H1 (cell line): ENCODE results near the gene DISC1. TPM values are rescaled to one million over a fixed set of nuclear protein-coding genes. Genes with fewer than 3 reads are reported as not detected.

ENCODE experiments used
- CTCF ChIA-PET: fragments of 300-600 bp; sonication (Branson Sonifier 250); formaldehyde crosslinking; loops from one replicate; lab custom pipeline; 2021; ENCODE audit not compliant: partially characterized antibody; lab: Charles Lee
- POLR2A ChIA-PET: fragments of 300-600 bp; sonication (Branson Sonifier 250); formaldehyde crosslinking; loops from one replicate; lab custom pipeline; 2021; ENCODE audit warnings: inconsistent platforms; ENCODE audit not compliant: partially characterized antibody; lab: Charles Lee
- DNase-seq, 2 experiments: peaks; one replicate each; pipeline versions ENCODE4 v3.0.0 to v3.0.0-alpha.2; 2010 to 2022; ENCODE audit warnings: low spot score in 2 of 2, low read depth in 1 of 2, mixed read lengths in 1 of 2
- FAIRE-seq: peaks from 2 replicates; lab custom pipeline; 2011; peaks lifted over from hg19 to GRCh38; lab: Jason Lieb, UNC
- H2AFZ ChIP-seq: 2 replicates; pipeline ENCODE4 v1.8.1; 2012; ENCODE audit warnings: low read length, inconsistent platforms
- H2AK5ac ChIP-seq: 2 replicates; pipeline ENCODE4 v1.6.1; 2013; ENCODE audit warnings: low read depth, low read length
- H2BK120ac ChIP-seq: replicated peaks from 2 replicates; pipeline ENCODE3; 2013; ENCODE audit warnings: low read depth, low read length, inconsistent platforms
- H2BK12ac ChIP-seq: 2 replicates; pipeline ENCODE4 v1.6.1; 2013; ENCODE audit warnings: low read depth, low read length
- H2BK15ac ChIP-seq: 2 replicates; pipeline ENCODE4 v1.6.1; 2013; ENCODE audit warnings: low read length
- H2BK20ac ChIP-seq: 2 replicates; pipeline ENCODE4 v1.6.1; 2013; ENCODE audit warnings: low read length
- H2BK5ac ChIP-seq: 2 replicates; pipeline ENCODE4 v1.6.1; 2013; ENCODE audit warnings: low read depth, low read length
- H3K14ac ChIP-seq: 2 replicates; pipeline ENCODE4 v1.6.1; 2013; ENCODE audit warnings: inconsistent platforms; ENCODE audit not compliant: insufficient read length
- H3K18ac ChIP-seq: 2 replicates; pipeline ENCODE4 v1.6.1; 2013; ENCODE audit warnings: low read length; ENCODE audit errors: extremely low read depth
- H3K23ac ChIP-seq: 2 replicates; pipeline ENCODE4 v1.6.1; 2013; ENCODE audit warnings: inconsistent platforms; ENCODE audit not compliant: insufficient read length
- H3K23me2 ChIP-seq: 2 replicates; pipeline ENCODE4 v1.6.1; 2013; ENCODE audit warnings: low read depth, low read length
- H3K27ac ChIP-seq: 2 replicates; pipeline ENCODE4 v1.6.1; 2011; ENCODE audit warnings: low read depth, low read length, inconsistent platforms
- H3K27me3 ChIP-seq, 4 experiments: replicated peaks in 1 of 4; 1 replicate in 1 of 4; 2 replicates in 3 of 4; pipeline versions ENCODE4 v1.6.1 to v1.8.1; 2011 to 2013; ENCODE audit warnings: low read length in 3 of 4, mild to moderate bottlenecking in 3 of 4, inconsistent platforms in 2 of 4, mixed read lengths in 2 of 4, moderate library complexity in 1 of 4; ENCODE audit not compliant: control insufficient read depth in 3 of 4, insufficient read depth in 3 of 4; ENCODE audit errors: extremely low read depth in 1 of 4
- H3K36me3 ChIP-seq, 4 experiments: 2 replicates each; pipeline versions ENCODE4 v1.6.1 to v1.8.1; 2011 to 2013; ENCODE audit warnings: mild to moderate bottlenecking in 4 of 4, low read length in 3 of 4, moderate library complexity in 2 of 4, control low read depth in 1 of 4, inconsistent platforms in 1 of 4; ENCODE audit not compliant: insufficient read depth in 4 of 4, control insufficient read depth in 2 of 4
- H3K4ac ChIP-seq: replicated peaks from 2 replicates; pipeline ENCODE3; 2013; ENCODE audit warnings: low read length, low read depth, mixed read lengths, inconsistent platforms; ENCODE audit not compliant: insufficient read length
- H3K4me1 ChIP-seq, 4 experiments: replicated peaks in 1 of 4; 1 replicate in 1 of 4; 2 replicates in 3 of 4; pipeline versions ENCODE4 v1.6.1 to v1.8.1; 2011 to 2013; ENCODE audit warnings: low read length in 3 of 4, inconsistent platforms in 2 of 4, mixed read lengths in 1 of 4; ENCODE audit not compliant: insufficient read depth in 4 of 4, control insufficient read depth in 3 of 4
- H3K4me2 ChIP-seq, 2 experiments: 2 replicates each; pipeline versions ENCODE4 v1.6.1 to v1.8.1; 2011 to 2013; ENCODE audit warnings: low read depth in 2 of 2, low read length in 2 of 2, control low read depth in 1 of 2, inconsistent platforms in 1 of 2, mild to moderate bottlenecking in 1 of 2; ENCODE audit not compliant: insufficient read depth in 1 of 2
- H3K4me3 ChIP-seq, 4 experiments: fragments of 200-600, 300-600 bp in 1 of 4; sonication (generic), shearing (Covaris generic), sonication (Bioruptor Twin) in 1 of 4; 2 replicates each; pipeline versions ENCODE4 v1.5.1 to v1.8.1; 2011 to 2016; ENCODE audit warnings: low read length in 4 of 4, low read depth in 3 of 4, control low read depth in 2 of 4, inconsistent platforms in 2 of 4, mild to moderate bottlenecking in 2 of 4, mixed read lengths in 1 of 4, moderate library complexity in 1 of 4; ENCODE audit not compliant: insufficient read depth in 2 of 4; ENCODE audit errors: extremely low read depth in 1 of 4
- H3K56ac ChIP-seq: replicated peaks from 2 replicates; pipeline ENCODE3; 2013; ENCODE audit warnings: low read depth, mild to moderate bottlenecking, mixed read lengths, low read length, inconsistent platforms; ENCODE audit not compliant: insufficient read length
- H3K79me1 ChIP-seq: 2 replicates; pipeline ENCODE4 v1.6.1; 2013; ENCODE audit warnings: low read depth, low read length, control low read depth
- H3K79me2 ChIP-seq, 2 experiments: 2 replicates each; pipeline versions ENCODE4 v1.6.1 to v1.8.1; 2012 to 2013; ENCODE audit warnings: low read length in 2 of 2, mild to moderate bottlenecking in 2 of 2, inconsistent platforms in 1 of 2; ENCODE audit not compliant: insufficient read depth in 2 of 2, control insufficient read depth in 1 of 2
- H3K9ac ChIP-seq, 4 experiments: replicated peaks in 1 of 4; 1 replicate in 1 of 4; 2 replicates in 3 of 4; pipeline versions ENCODE4 v1.6.1 to v1.8.1; 2011 to 2013; ENCODE audit warnings: low read depth in 3 of 4, low read length in 3 of 4, control low read depth in 2 of 4, mild to moderate bottlenecking in 2 of 4, moderate library complexity in 2 of 4, inconsistent platforms in 1 of 4; ENCODE audit errors: extremely low read depth in 1 of 4
- H3K9me3 ChIP-seq, 2 experiments: 2 replicates each; pipeline versions ENCODE4 v1.6.1 to v1.8.1; 2012 to 2013; ENCODE audit warnings: mild to moderate bottlenecking in 2 of 2, moderate library complexity in 2 of 2, control low read depth in 1 of 2, inconsistent platforms in 1 of 2, low read depth in 1 of 2, low read length in 1 of 2, mixed read lengths in 1 of 2; ENCODE audit not compliant: insufficient read depth in 2 of 2
- H4K20me1 ChIP-seq, 2 experiments: replicated peaks in 1 of 2; 2 replicates each; pipeline versions ENCODE3 to v1.8.1; 2011 to 2013; ENCODE audit warnings: inconsistent platforms in 2 of 2, low read length in 2 of 2, mild to moderate bottlenecking in 1 of 2; ENCODE audit not compliant: insufficient read depth in 2 of 2, control insufficient read depth in 1 of 2
- H4K5ac ChIP-seq: 2 replicates; pipeline ENCODE4 v1.6.1; 2013; ENCODE audit warnings: low read length, low read depth, mixed read lengths, inconsistent platforms; ENCODE audit not compliant: insufficient read length
- H4K8ac ChIP-seq: 2 replicates; pipeline ENCODE4 v1.8.0; 2013; ENCODE audit warnings: mild to moderate bottlenecking, moderate library complexity, low read length, inconsistent platforms; ENCODE audit not compliant: insufficient read depth; ENCODE audit errors: extremely low read depth
- H4K91ac ChIP-seq: replicated peaks from 2 replicates; pipeline ENCODE3; 2013; ENCODE audit warnings: low read length, mixed read lengths, inconsistent platforms; ENCODE audit not compliant: insufficient read length
- BACH1 ChIP-seq: IDR thresholded peaks from 2 replicates; pipeline ENCODE4 v1.6.1; 2012; ENCODE audit warnings: low read length, improper control_type of control experiment
- CBX8 ChIP-seq: fragments of 300-800, 300-1000 bp; sonication (generic); IDR thresholded peaks from 2 replicates; pipeline ENCODE4 v1.7.1; 2016; ENCODE audit warnings: low read depth, low read length, borderline replicate concordance
- CTCF ChIP-seq, 3 experiments: IDR thresholded peaks; 1 replicate in 2 of 3; 2 replicates in 1 of 3; pipeline versions ENCODE4 v1.5.1 to v1.6.1; 2011; ENCODE audit warnings: low read length in 3 of 3, mild to moderate bottlenecking in 3 of 3, inconsistent platforms in 2 of 3, low read depth in 1 of 3, moderate library complexity in 1 of 3; ENCODE audit not compliant: insufficient read depth in 1 of 3; ENCODE audit errors: control extremely low read depth in 1 of 3
- EGR1 ChIP-seq: IDR thresholded peaks from 2 replicates; pipeline ENCODE4 v1.6.1; 2011; ENCODE audit warnings: low read depth, low read length, borderline replicate concordance
- NRF1 ChIP-seq: IDR thresholded peaks from 2 replicates; pipeline ENCODE4 v1.6.1; 2011; ENCODE audit warnings: mild to moderate bottlenecking, low read depth, low read length, improper control_type of control experiment
- POLR2A ChIP-seq, 2 experiments: IDR thresholded peaks; 1 replicate in 1 of 2; 2 replicates in 1 of 2; pipeline ENCODE4 v1.6.1; 2011; ENCODE audit warnings: low read depth in 2 of 2, low read length in 2 of 2, mild to moderate bottlenecking in 2 of 2; ENCODE audit errors: control extremely low read depth in 1 of 2
- TEAD4 ChIP-seq: IDR thresholded peaks from 2 replicates; pipeline ENCODE4 v1.6.1; 2012; ENCODE audit warnings: low read depth, low read length, inconsistent platforms, mixed read lengths
- WGBS, 2 experiments: shearing (Covaris generic) in 1 of 2; methylation state at CpG; one replicate each; pipeline versions ENCODE4 v1.1.6 to v1.1.7; 2013 to 2015; ENCODE audit warnings: low lambda C conversion rate in 2 of 2, mixed read lengths in 2 of 2, inconsistent platforms in 1 of 2, low coverage in 1 of 2, missing lambda C conversion rate in 1 of 2; ENCODE audit not compliant: insufficient replicate concordance in 2 of 2, insufficient coverage in 1 of 2, insufficient read length in 1 of 2; ENCODE audit errors: extremely low coverage in 1 of 2, missing lambda C conversion rate in 1 of 2; 5-methylcytosine and 5-hydroxymethylcytosine counted together
- polyA plus RNA-seq, 7 experiments: library from polyadenylated mRNA; depleted of rRNA in 3 of 7; stranded (reverse) in 5 of 7; unstranded in 2 of 7; fragments of >200 nt in 5 of 7; fragments of 200-250 nt in 2 of 7; gene quantifications; 1 replicate in 5 of 7; 2 replicates in 1 of 7; 4 replicates in 1 of 7; pipeline versions ENCODE4 v1.2.1 to v1.2.3, GENCODE V29; 2011 to 2013; ENCODE audit warnings: missing spikeins in 2 of 7, mixed read lengths in 2 of 7
- total RNA-seq: library from RNA; stranded (reverse); fragmentation: NEBNext Ultra II Directional; extraction: Animal tissue kit (Norgen Biotek cat#: 25700); gene quantifications from 2 replicates; pipeline ENCODE4 v1.2.1, GENCODE V29; 2021
- TF ChIP-seq, protein P1 (sequence below): IDR thresholded peaks from 2 replicates; pipeline ENCODE4 v1.6.1; 2012; ENCODE audit warnings: low read length, inconsistent platforms

The DISC1 gene
- total and polyA plus RNA-seq, 2 of the 8 experiments (the other 6 are each of a cell fraction or from before 2014, with no cell fraction given), result 1.1 to 3.5 TPM

DNA sequence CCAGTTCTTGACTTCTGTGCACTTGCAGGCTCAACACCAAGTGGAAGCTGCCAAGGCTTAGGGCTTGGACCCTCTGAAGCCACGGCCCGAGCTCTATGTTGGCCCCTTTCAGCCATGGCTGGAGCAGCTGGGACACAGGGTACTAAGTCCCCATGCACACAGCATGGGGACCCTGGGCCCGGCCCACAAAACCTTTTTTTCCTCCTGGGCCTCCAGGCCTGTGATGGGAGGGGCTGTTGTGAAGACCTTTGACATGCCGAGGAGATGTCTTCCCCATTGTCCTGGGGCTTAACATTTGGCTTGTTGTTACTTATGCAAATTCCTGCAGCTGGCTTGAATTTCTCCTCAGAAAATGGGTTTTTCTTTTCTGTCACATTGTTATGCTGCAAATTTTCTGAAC is 59.8 kb downstream of the DISC1 start:
- H3K79me1 ChIP-seq, result no peaks in the 10 kb centered on the region
- H3K27ac ChIP-seq, result no peak overlapping the region
- no peak overlapping the region for H4K8ac ChIP-seq
- no peak overlapping the region for H2BK20ac ChIP-seq
- no peaks in the 10 kb centered on the region for H3K36me3 ChIP-seq
- no peaks in the 10 kb centered on the region; a peak in 1 of 7 replicates for H3K27me3 ChIP-seq
- H4K5ac ChIP-seq, result no peak overlapping the region
- ChIA-PET CTCF (no interaction called here), POLR2A (no interaction called here)
- no peak overlapping the region for H3K14ac ChIP-seq
- H3K23me2 ChIP-seq, result no peaks in the 10 kb centered on the region
- TF ChIP-seq, protein P1, sequence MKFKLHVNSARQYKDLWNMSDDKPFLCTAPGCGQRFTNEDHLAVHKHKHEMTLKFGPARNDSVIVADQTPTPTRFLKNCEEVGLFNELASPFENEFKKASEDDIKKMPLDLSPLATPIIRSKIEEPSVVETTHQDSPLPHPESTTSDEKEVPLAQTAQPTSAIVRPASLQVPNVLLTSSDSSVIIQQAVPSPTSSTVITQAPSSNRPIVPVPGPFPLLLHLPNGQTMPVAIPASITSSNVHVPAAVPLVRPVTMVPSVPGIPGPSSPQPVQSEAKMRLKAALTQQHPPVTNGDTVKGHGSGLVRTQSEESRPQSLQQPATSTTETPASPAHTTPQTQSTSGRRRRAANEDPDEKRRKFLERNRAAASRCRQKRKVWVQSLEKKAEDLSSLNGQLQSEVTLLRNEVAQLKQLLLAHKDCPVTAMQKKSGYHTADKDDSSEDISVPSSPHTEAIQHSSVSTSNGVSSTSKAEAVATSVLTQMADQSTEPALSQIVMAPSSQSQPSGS, result no peak
- TF ChIP-seq TEAD4, result no peak
- TF ChIP-seq NRF1, result no peak
- TF ChIP-seq POLR2A (IDR thresholded peaks at IDR 0.05; ENCODE audit: control extremely low read depth in 1 of 2, low read depth in 2 of 2, low read length in 2 of 2), result no peak
- no peak for TF ChIP-seq BACH1
- no peak for TF ChIP-seq CTCF (IDR thresholded peaks at IDR 0.05; ENCODE audit: control extremely low read depth in 1 of 3, insufficient read depth in 1 of 3, low read depth in 1 of 3, low read length in 3 of 3)
- no peak for TF ChIP-seq CBX8
- TF ChIP-seq EGR1, result no peak
- H3K4me2 ChIP-seq, result no peak overlapping the region
- H3K23ac ChIP-seq, result no peak overlapping the region
- no peak overlapping the region for H3K4me3 ChIP-seq
- no peak overlapping the region for H4K91ac ChIP-seq
- H2BK5ac ChIP-seq, result no peak overlapping the region
- H2BK15ac ChIP-seq, result no peak overlapping the region
- no peak overlapping the region for H2BK12ac ChIP-seq
- H2BK120ac ChIP-seq, result no peak overlapping the region
- H3K9ac ChIP-seq, result no peak overlapping the region
- H2AFZ ChIP-seq, result no peak overlapping the region
- WGBS, 2 experiments, result 77% methylated on average over 4 of the region's 4 CpGs; no CpG with 5 or more reads in 1 of the 2 experiments
- H3K79me2 ChIP-seq, result no peaks in the 10 kb centered on the region
- DNase-seq (no peak), FAIRE-seq (no peak)
- H3K9me3 ChIP-seq, result peaks cover 11 to 15% of the 10 kb centered on the region in 2 experiments; a peak in 3 of 4 replicates
- no peak overlapping the region for H3K18ac ChIP-seq
- no peak overlapping the region for H2AK5ac ChIP-seq
- no peaks in the 10 kb centered on the region for H4K20me1 ChIP-seq
- H3K56ac ChIP-seq, result no peak overlapping the region
- H3K4ac ChIP-seq, result no peak overlapping the region
- H3K4me1 ChIP-seq, result peaks cover 3 to 10% (median 4%) of the 10 kb centered on the region in 4 experiments
